Measurements from ENCODE around the gene PRODH.
"Not testable (repeated sequence)": the region's sequence is repeated elsewhere in the genome, so short reads cannot be mapped to it uniquely, and the experiment has no call there.

Gene PRODH

DNA sequence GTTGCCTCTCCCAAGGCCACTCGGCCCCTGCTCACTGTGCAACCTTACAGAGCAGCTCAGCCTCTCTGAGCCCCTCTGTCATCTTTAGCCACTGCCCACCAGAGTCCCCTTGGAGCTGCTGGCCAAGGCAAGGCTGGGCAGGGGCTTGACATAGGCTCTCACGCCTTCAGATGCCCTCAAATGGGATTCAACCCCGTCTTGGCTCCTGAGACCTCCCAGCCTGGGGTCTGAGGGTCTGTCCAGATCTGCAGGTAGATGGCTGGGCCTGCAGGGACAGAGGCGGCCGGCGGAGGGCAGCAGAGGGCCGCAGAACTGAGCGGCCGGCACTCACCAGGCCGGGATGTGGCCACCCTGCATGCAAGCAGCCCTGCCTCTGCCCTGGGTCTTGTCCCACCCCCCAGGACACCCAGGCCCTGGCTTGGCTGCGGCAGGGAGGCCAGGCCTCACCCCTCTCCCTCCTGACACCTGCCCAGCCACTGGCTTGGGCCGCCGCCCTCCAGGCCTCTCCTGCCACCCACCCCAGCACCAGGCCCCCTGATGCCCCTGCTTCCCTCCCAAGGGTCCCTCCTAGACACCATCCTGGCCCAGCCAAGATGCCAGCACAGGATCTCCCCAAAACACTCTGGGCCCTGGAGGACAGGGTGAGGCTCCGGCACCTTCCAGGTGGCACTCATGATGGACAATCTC is 18.4 kb upstream of the PRODH start:
- DNase-seq (ENCODE audit: low read depth), result peak; percentile 38

DNA sequence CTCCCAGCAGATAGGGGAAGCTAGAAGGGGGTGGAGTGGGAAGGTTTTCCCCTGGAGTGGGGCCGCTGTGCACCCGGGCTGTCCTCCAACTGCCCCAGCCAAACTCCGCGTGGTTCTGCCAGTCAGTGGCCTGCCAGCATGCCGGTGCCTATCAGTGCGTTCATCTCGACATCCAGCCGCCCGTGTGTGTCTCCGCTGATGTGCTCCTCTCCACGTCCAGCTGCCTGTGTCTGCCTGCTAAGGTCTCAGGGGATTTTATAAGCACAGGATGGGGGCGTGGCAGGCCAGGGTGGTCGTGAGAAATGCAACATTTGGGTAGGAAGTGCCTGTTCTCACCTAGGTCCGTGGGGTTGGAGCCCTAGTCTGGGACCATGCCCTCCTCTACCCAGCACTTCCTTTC is 17.0 kb upstream of the PRODH start:
- DNase-seq (ENCODE audit: low read depth), result not testable (repeated sequence)

DNA sequence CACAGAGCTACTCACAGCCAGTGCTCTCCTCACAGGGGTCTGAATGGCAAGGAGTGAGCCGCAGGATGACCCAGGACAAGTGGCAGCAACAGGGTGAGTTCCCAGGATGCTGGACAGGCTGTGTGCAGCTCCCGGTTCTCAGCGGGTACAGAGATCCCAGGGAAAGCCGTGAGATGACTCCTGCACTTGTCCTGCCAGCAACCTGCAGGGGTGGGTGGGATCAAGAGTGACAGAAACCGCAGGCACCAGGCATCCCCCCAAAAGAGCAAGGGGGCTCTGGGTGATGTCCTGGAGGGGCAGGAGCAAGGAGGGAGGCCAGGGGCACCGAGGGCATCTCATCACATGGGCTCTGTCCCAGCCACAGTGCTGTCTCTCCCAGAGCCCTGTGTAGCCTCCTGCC is 15.9 kb upstream of the PRODH start:
- no peak for DNase-seq (ENCODE audit: low read depth)

- DNase-seq (ENCODE audit: low read depth), result no peak
Measured at GRCh38 chr22:18950141-18950540, 14.0 kb upstream of the PRODH start.

- no peak for DNase-seq (ENCODE audit: low read depth)
Measured at GRCh38 chr22:18947905-18948304, 11.8 kb upstream of the PRODH start.

DNA sequence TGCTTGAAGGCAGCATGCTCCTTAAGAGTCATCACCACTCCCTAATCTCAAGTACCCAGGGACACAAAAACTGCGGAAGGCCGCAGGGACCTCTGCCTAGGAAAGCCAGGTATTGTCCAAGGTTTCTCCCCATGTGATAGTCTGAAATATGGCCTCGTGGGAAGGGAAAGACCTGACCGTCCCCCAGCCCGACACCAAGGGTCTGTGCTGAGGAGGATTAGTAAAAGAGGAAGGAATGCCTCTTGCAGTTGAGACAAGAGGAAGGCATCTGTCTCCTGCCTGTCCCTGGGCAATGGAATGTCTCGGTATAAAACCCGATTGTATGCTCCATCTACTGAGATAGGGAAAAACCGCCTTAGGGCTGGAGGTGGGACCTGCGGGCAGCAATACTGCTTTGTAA is 11.0 kb upstream of the PRODH start:
- DNase-seq (ENCODE audit: low read depth), result not testable (repeated sequence)

DNA sequence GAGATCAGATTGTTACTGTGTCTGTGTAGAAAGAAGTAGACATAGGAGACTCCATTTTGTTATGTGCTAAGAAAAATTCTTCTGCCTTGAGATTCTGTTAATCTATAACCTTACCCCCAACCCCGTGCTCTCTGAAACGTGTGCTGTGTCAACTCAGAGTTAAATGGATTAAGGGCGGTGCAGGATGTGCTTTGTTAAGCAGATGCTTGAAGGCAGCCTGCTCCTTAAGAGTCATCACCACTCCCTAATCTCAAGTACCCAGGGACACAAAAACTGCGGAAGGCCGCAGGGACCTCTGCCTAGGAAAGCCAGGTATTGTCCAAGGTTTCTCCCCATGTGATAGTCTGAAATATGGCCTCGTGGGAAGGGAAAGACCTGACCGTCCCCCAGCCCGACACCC is 2.6 kb upstream of the PRODH start:
- DNase-seq (ENCODE audit: low read depth), result not testable (repeated sequence)

GRCh38 chr22:18934688-18935087 is 1.4 kb downstream of the PRODH start:
- not testable (repeated sequence) for DNase-seq (ENCODE audit: low read depth)

DNA sequence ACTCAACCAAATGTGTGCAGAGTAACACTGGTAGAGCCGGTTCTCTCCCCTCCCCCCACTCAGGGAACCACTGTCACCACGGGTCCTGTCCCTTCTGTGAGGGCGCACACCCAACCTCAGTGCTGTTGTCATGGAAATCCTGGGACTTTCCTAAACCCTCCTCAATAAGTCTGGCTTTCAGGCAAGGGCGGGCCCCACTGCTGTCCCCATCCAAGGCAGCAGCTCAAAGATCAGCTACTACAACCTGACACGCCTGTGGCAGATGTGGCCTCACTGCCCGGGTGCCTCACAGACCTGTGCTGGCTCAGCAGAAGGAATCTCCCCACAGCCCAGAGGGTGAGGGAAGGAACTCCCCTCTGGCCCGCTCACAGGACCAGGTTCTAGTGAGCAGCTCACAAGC is 2.2 kb downstream of the PRODH start:
- DNase-seq (ENCODE audit: low read depth), result no peak

- no peak for DNase-seq (ENCODE audit: low read depth)
Measured at GRCh38 chr22:18931905-18932652, 4.0 kb downstream of the PRODH start.

- no peak for DNase-seq (ENCODE audit: low read depth)
Measured at GRCh38 chr22:18929459-18929858, 6.6 kb downstream of the PRODH start.

- no peak for DNase-seq (ENCODE audit: low read depth)
Measured at GRCh38 chr22:18927573-18927972, 8.5 kb downstream of the PRODH start.

GRCh38 chr22:18927020-18927419 is 9.1 kb downstream of the PRODH start:
- no peak for DNase-seq (ENCODE audit: low read depth)

DNA sequence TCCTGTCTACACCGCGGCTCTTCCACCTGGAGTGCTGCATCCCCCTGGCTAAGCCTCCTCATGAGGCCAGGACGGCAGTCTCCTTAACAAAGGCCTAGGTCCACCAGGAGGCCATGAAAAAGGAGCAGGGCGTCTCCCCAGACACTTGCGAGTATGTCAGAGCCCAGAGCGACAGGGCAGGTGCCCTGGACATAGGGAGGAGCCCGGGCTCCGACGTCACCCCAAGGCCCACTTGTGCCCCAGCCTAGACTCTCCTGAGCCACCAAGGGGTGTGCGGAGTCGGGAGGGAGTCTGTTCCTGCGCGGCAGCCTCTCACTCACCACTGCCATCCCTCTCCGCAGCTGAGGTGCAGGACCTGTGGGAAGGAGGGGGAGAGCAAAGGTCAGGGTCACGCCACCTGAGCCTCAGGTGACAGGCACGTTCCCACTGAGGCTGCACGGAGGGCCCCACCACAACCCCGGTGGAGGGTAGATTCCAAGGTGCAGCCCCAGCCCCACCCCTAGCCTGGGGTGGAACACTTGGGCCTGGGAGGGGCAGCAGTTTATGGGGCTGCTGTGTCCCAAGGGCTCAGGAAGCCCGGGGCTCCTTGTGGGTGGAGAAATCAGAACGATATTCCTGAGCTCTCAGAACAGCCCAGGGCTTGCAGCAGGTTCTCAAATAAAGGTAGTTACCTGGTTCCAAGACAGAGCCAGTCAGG is 10.6 kb downstream of the PRODH start:
- DNase-seq (ENCODE audit: low read depth), result no peak

DNA sequence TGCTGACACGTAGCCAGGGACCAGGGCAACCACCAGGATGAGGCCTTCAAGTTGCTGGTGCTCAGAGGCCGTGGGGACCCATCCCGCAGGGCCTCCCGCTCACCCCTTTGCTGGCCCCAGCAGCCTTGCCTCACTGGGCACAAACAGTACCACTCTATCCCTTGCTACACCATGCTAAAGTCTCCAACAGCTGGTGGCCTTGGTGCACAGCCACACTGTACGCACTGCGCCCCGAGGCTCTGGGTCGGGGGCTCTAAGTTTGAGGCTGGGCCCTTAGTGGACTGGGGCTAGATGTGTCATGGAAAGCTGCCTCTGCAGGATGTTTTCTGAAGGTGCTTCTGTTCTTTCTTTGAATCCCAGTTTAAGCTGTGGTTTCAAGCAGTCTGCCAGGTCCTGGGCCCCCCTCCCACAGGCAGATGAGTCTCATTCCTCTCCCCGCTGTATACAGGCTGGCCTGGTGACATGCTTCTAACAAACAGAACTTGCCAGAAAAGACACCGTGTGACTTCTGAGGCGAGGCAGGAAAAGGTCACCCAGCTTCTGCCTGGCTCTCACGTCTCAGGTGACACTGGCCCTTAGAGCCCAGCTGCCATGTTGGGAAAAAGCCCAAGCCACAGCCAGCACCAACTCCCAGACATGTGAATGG is 15.7 kb downstream of the PRODH start:
- not testable (repeated sequence) for DNase-seq (ENCODE audit: low read depth)

DNA sequence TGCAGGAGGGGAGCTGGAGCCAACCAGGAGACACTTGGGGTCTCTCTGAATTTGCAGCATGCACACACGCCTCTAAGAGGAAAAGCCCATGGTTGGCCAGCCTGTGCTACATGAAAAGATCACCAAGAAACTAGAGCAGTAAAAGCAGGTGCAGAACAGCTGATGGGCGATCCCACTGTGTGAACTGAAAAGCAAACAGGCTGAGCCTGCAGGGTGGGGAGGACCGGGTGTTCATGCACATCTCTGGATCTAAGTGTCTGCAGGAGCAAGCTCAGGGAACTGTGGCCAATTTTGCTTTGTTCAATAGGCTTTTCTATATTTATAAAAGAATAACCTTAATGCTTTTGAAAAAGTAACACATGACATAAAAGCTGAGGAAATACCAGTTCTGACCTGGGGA is 18.3 kb downstream of the PRODH start:
- not testable (repeated sequence) for DNase-seq (ENCODE audit: low read depth)

DNA sequence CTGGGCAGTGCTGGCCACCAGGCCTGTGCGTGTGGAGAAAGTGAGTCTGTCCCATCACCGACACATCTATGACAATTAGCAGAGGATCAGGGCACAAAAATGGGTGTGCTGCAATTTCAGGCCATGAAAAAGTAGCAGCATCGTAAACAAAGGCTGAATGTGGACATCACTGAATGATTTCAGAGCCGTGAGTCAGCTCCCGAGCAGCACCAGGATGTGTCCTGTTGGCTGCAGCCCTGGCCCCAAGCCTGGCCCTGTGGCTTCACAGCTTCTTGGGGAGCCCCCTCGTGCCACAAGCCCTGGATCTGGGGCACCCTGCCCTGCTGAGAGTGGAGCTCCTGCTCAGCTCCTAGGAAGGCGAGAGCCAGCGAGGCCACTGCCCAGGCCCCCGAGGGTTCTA is 20.5 kb downstream of the PRODH start:
- not testable (repeated sequence) for DNase-seq (ENCODE audit: low read depth)

DNA sequence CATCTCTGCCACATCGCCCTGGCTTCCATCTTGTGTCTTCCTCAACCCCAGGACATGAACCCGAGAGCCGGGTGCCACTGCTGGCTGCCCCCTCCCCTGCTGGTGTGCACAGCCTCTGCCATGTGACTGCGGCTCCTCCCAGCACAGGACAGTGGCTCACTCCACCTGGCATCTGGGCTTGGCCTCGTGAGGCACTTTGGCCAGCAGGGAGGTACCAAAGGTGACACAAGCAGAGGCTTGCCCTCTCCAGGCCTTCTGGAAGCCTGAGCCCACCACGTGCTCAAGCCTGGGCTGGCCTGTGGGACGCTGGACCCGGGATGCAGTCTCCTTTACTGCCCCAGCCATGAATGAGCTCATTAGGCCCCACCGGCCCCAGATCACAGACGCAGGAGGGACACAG is 21.5 kb downstream of the PRODH start:
- not testable (repeated sequence) for DNase-seq (ENCODE audit: low read depth)

DNA sequence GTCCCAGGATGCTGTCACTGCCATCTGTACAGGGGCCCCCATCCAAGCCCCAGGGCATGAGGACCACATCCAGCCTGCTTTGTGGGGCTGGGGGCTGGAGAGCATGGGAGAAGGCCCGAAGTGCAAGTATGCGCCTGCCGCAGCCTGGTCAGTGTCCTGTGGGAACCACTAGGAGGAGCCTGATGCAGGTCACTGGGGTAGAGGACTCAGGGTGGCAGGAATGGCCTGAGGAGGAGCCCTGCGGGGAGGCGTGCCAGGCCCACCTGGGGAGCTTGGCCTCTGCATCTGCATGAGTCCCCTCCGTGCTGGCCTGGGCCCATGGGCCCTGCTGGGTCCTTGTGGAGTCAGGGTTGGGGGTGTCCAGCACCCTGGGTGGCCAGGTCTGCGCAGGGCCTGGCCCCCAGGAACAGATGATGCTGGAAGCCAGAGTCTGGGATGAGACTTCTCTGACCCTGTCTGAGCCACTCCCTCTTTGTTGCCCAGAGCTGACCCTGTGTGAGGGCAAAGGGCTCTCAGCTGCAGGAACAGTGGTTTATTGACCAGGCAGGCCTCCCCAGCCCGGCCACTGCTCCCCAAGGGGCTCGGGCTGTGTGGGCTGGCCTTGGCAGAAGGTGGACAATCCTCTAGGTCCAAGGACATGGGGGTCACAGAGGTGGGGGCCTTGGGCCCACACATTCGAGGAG is 23.7 kb downstream of the PRODH start:
- not testable (repeated sequence) for DNase-seq (ENCODE audit: low read depth)

DNA sequence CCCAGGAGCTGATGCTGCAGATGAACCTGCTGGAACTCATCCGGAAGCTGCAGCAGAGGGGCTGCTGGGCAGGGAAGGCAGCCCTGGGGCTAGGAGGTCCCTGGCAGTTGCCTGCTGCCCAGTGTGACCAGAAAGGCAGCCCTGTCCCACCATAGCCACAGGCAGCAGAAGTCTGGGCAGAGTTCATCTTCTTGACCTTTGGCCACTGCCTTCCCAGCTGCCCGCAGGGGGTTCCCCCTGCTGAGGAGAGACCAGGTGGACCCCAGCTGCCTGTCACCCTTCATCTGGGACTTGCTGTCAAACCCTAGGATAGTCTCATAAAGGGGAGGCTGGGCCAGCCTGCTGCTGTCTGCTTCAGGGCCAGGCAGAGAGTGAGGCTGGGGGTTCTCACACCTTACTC is 24.6 kb downstream of the PRODH start:
- DNase-seq (ENCODE audit: low read depth), result not testable (repeated sequence)

GRCh38 chr22:18909556-18909955 is 26.5 kb downstream of the PRODH start:
- no peak for DNase-seq (ENCODE audit: low read depth)

DNA sequence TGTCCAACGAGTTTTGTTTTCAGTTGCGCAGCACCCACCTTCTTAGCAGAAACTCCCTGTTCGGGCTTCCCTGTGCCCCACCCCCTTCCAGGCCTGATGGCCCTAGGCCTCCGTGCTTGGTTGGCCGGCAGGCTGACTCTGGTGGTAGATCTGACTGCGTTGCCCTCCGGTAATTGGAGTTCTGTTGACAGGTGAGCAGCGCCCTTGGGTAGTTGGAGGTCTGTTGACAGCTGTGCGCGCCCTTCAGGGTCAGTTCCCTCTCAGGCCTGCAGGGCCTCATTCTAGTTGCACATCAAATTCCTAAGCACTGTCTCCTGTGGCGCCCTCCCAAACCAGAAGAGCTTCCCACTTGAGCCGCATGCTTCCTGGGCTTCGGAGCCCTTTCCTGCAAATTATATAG is 29.2 kb downstream of the PRODH start:
- DNase-seq (ENCODE audit: low read depth), result no peak

Data from stimulated activated CD8-positive, alpha-beta memory T cell treated with anti-CD3 and anti-CD28 coated beads, Interleukin-15, amount 100 ng/mL, for 24 hours (primary cell).